Measurements from ENCODE around the gene TMSB4X.

DNA sequence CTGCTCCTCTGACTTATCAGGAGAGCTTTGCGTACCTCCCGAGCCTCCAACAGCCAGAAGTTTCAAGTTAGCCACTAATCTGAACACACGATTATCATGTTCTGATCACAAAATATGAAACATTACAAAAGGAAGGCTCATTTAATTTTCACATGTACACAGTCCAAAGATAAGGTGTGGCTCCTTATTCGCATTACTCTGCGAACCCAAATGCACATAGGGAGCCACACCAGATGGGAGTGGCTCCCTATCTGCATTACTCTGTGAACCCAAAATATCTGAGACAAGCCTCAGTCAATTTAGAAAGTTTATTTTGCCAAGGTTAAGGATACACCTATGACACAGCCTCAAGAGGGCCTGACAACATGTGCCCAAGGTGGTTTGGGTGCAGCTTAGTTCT lies 40.1 kb upstream of the TMSB4X start:
- TF ChIP-seq, protein P1, sequence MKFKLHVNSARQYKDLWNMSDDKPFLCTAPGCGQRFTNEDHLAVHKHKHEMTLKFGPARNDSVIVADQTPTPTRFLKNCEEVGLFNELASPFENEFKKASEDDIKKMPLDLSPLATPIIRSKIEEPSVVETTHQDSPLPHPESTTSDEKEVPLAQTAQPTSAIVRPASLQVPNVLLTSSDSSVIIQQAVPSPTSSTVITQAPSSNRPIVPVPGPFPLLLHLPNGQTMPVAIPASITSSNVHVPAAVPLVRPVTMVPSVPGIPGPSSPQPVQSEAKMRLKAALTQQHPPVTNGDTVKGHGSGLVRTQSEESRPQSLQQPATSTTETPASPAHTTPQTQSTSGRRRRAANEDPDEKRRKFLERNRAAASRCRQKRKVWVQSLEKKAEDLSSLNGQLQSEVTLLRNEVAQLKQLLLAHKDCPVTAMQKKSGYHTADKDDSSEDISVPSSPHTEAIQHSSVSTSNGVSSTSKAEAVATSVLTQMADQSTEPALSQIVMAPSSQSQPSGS (CRISPR knock-in tag; IDR thresholded peaks at IDR 0.05; ENCODE audit: borderline replicate concordance, low read depth) = no peak
- TF ChIP-seq TCF7 (CRISPR knock-in tag; IDR thresholded peaks at IDR 0.05; ENCODE audit: low read depth) = no peak
- TF ChIP-seq, protein P2, sequence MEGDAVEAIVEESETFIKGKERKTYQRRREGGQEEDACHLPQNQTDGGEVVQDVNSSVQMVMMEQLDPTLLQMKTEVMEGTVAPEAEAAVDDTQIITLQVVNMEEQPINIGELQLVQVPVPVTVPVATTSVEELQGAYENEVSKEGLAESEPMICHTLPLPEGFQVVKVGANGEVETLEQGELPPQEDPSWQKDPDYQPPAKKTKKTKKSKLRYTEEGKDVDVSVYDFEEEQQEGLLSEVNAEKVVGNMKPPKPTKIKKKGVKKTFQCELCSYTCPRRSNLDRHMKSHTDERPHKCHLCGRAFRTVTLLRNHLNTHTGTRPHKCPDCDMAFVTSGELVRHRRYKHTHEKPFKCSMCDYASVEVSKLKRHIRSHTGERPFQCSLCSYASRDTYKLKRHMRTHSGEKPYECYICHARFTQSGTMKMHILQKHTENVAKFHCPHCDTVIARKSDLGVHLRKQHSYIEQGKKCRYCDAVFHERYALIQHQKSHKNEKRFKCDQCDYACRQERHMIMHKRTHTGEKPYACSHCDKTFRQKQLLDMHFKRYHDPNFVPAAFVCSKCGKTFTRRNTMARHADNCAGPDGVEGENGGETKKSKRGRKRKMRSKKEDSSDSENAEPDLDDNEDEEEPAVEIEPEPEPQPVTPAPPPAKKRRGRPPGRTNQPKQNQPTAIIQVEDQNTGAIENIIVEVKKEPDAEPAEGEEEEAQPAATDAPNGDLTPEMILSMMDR (IDR thresholded peaks at IDR 0.05) = no peak
- TF ChIP-seq FOXK1 (CRISPR knock-in tag; IDR thresholded peaks at IDR 0.05) = no peak
- TF ChIP-seq, protein P3, sequence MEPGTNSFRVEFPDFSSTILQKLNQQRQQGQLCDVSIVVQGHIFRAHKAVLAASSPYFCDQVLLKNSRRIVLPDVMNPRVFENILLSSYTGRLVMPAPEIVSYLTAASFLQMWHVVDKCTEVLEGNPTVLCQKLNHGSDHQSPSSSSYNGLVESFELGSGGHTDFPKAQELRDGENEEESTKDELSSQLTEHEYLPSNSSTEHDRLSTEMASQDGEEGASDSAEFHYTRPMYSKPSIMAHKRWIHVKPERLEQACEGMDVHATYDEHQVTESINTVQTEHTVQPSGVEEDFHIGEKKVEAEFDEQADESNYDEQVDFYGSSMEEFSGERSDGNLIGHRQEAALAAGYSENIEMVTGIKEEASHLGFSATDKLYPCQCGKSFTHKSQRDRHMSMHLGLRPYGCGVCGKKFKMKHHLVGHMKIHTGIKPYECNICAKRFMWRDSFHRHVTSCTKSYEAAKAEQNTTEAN (CRISPR knock-in tag; IDR thresholded peaks at IDR 0.05) = no peak
- no peak for TF ChIP-seq FOXJ3 (CRISPR knock-in tag; IDR thresholded peaks at IDR 0.05; ENCODE audit: borderline replicate concordance)
- TF ChIP-seq GABPB1 (CRISPR knock-in tag; IDR thresholded peaks at IDR 0.05) = no peak
